ENCODE measurements around the gene MAPK14.

The MAPK14 gene

GRCh38 chr6:36101691-36102090, 74.1 kb downstream of the MAPK14 start:
- Histone ChIP-seq H3K4me3 (replicated peaks; ENCODE audit: insufficient read depth, low read length) (no peak overlapping the region), H3K27ac (replicated peaks) (no peak overlapping the region), H3K27me3 (ENCODE audit: insufficient read depth, poor library complexity, severe bottlenecking) (no peaks in the 10 kb centered on the region)
- TF ChIP-seq, protein P1, sequence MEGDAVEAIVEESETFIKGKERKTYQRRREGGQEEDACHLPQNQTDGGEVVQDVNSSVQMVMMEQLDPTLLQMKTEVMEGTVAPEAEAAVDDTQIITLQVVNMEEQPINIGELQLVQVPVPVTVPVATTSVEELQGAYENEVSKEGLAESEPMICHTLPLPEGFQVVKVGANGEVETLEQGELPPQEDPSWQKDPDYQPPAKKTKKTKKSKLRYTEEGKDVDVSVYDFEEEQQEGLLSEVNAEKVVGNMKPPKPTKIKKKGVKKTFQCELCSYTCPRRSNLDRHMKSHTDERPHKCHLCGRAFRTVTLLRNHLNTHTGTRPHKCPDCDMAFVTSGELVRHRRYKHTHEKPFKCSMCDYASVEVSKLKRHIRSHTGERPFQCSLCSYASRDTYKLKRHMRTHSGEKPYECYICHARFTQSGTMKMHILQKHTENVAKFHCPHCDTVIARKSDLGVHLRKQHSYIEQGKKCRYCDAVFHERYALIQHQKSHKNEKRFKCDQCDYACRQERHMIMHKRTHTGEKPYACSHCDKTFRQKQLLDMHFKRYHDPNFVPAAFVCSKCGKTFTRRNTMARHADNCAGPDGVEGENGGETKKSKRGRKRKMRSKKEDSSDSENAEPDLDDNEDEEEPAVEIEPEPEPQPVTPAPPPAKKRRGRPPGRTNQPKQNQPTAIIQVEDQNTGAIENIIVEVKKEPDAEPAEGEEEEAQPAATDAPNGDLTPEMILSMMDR (IDR thresholded peaks at IDR 0.05; ENCODE audit: insufficient read depth, low read length), result no peak
- TF ChIP-seq POLR2AphosphoS5 (IDR thresholded peaks at IDR 0.05; ENCODE audit: low read depth), result no peak
- no peak for TF ChIP-seq GABPA (IDR thresholded peaks at IDR 0.05; ENCODE audit: low read depth)
- no peak for TF ChIP-seq SPI1 (IDR thresholded peaks at IDR 0.05; ENCODE audit: borderline replicate concordance, low read depth)
- TF ChIP-seq, protein P2, sequence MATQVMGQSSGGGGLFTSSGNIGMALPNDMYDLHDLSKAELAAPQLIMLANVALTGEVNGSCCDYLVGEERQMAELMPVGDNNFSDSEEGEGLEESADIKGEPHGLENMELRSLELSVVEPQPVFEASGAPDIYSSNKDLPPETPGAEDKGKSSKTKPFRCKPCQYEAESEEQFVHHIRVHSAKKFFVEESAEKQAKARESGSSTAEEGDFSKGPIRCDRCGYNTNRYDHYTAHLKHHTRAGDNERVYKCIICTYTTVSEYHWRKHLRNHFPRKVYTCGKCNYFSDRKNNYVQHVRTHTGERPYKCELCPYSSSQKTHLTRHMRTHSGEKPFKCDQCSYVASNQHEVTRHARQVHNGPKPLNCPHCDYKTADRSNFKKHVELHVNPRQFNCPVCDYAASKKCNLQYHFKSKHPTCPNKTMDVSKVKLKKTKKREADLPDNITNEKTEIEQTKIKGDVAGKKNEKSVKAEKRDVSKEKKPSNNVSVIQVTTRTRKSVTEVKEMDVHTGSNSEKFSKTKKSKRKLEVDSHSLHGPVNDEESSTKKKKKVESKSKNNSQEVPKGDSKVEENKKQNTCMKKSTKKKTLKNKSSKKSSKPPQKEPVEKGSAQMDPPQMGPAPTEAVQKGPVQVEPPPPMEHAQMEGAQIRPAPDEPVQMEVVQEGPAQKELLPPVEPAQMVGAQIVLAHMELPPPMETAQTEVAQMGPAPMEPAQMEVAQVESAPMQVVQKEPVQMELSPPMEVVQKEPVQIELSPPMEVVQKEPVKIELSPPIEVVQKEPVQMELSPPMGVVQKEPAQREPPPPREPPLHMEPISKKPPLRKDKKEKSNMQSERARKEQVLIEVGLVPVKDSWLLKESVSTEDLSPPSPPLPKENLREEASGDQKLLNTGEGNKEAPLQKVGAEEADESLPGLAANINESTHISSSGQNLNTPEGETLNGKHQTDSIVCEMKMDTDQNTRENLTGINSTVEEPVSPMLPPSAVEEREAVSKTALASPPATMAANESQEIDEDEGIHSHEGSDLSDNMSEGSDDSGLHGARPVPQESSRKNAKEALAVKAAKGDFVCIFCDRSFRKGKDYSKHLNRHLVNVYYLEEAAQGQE (IDR thresholded peaks at IDR 0.05; ENCODE audit: insufficient replicate concordance, low read depth), result no peak
- no peak for DNase-seq (ENCODE audit: low read depth in 1 of 2, low spot score in 1 of 2)

DNA sequence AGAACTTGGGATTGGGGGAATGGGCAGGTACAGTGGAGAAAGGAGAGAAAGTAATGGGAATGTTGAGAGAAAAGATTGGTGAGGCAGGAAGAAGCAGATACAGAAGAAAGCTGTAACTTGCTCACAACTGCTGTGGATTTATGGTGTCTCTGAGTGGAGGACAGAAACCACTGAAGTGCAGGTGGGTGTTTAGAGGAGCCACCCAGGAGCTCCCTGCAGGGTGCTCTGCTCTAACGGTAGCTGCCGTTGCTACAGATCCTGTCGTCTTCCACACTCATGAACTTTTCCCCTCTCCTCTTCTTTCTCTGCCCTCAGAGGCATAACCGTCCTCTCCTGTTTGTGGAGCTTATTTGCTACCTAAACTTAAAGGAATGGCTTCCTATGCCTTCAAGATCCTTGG, 75.2 kb downstream of the MAPK14 start:
- no peaks in the 10 kb centered on the region for H3K27me3 ChIP-seq (ENCODE audit: insufficient read depth, poor library complexity, severe bottlenecking)
- TF ChIP-seq POLR2AphosphoS5 (IDR thresholded peaks at IDR 0.05; ENCODE audit: low read depth), result no peak
- no peak for TF ChIP-seq SPI1 (IDR thresholded peaks at IDR 0.05; ENCODE audit: borderline replicate concordance, low read depth)
- TF ChIP-seq, protein P1 (IDR thresholded peaks at IDR 0.05; ENCODE audit: insufficient read depth, low read length), result no peak
- TF ChIP-seq, protein P2 (IDR thresholded peaks at IDR 0.05; ENCODE audit: insufficient replicate concordance, low read depth), result no peak
- no peak for TF ChIP-seq GABPA (IDR thresholded peaks at IDR 0.05; ENCODE audit: low read depth)
- no peak for DNase-seq (ENCODE audit: low read depth in 1 of 2, low spot score in 1 of 2)
- H3K27ac ChIP-seq (replicated peaks), result no peak overlapping the region
- no peak overlapping the region for H3K4me3 ChIP-seq (replicated peaks; ENCODE audit: insufficient read depth, low read length)

- Histone ChIP-seq H3K4me3 (replicated peaks; ENCODE audit: insufficient read depth, low read length) (no peak overlapping the region), H3K27ac (replicated peaks) (no peak overlapping the region), H3K27me3 (ENCODE audit: insufficient read depth, poor library complexity, severe bottlenecking) (no peaks in the 10 kb centered on the region)
- TF ChIP-seq POLR2AphosphoS5 (IDR thresholded peaks at IDR 0.05; ENCODE audit: low read depth) (no peak), SPI1 (IDR thresholded peaks at IDR 0.05; ENCODE audit: borderline replicate concordance, low read depth) (no peak), GABPA (IDR thresholded peaks at IDR 0.05; ENCODE audit: low read depth) (no peak)
- TF ChIP-seq, protein P1 (IDR thresholded peaks at IDR 0.05; ENCODE audit: insufficient read depth, low read length), result no peak
- TF ChIP-seq, protein P2 (IDR thresholded peaks at IDR 0.05; ENCODE audit: insufficient replicate concordance, low read depth), result no peak
- no peak for DNase-seq (ENCODE audit: low read depth in 1 of 2, low spot score in 1 of 2)
These were observed 77.2 kb downstream of the MAPK14 start for GRCh38 chr6:36104836-36105235.
